DND-41 (cell line): ENCODE results near the gene PRKCE.

ENCODE experiments used
- CTCF ChIP-seq: IDR thresholded peaks from 2 replicates; pipeline ENCODE4 v1.5.1; 2012; ENCODE audit warnings: borderline replicate concordance, low read length, moderate library complexity, mild to moderate bottlenecking; ENCODE audit not compliant: poor library complexity, severe bottlenecking; ENCODE audit errors: extremely low read depth
- EZH2 ChIP-seq: IDR thresholded peaks from 3 replicates; pipeline ENCODE4 v1.6.1; 2012; ENCODE audit warnings: borderline replicate concordance, low read depth, mild to moderate bottlenecking, moderate library complexity, low read length, inconsistent platforms; ENCODE audit not compliant: severe bottlenecking

GRCh38 chr2:45669032-45669486, 17.6 kb downstream of the PRKCE start:
- TF ChIP-seq CTCF = no peak
- no peak for TF ChIP-seq EZH2
